Smooth muscle cell (in vitro differentiated cells): Measurements from ENCODE around the gene PTPRF. TPM values are rescaled to one million over a fixed set of nuclear protein-coding genes. Genes with fewer than 3 reads are reported as not detected.

Experiments
- DNase-seq: peaks from one replicate; lab custom pipeline; 2025; ENCODE audit not compliant: unreplicated experiment; lab: John Stamatoyannopoulos, UW
- H2AFZ ChIP-seq: fragments of 200-600 bp; sonication (generic); 2 replicates; pipeline ENCODE4 v1.6.0; 2016; ENCODE audit warnings: antibody characterized with exemption, low read depth, mild to moderate bottlenecking
- H3F3A ChIP-seq: fragments of 200-600 bp; sonication (generic); 2 replicates; pipeline ENCODE4 v1.6.0; 2017; ENCODE audit warnings: antibody characterized with exemption, low read depth
- H3K27ac ChIP-seq: fragments of 200-600 bp; sonication (generic); 2 replicates; pipeline ENCODE4 v1.5.1; 2016; ENCODE audit warnings: low read depth, mild to moderate bottlenecking
- H3K27me3 ChIP-seq: fragments of 200-600 bp; sonication (generic); 2 replicates; pipeline ENCODE4 v1.6.1; 2016; ENCODE audit warnings: low read depth, mild to moderate bottlenecking
- H3K36me3 ChIP-seq: fragments of 200-600 bp; sonication (generic); 2 replicates; pipeline ENCODE4 v1.5.1; 2016; ENCODE audit warnings: low read depth
- H3K4me1 ChIP-seq: fragments of 200-600 bp; sonication (generic); 2 replicates; pipeline ENCODE4 v1.5.1; 2016; ENCODE audit warnings: low read depth
- H3K4me2 ChIP-seq: fragments of 200-600 bp; sonication (generic); 2 replicates; pipeline ENCODE4 v1.6.0; 2016; ENCODE audit warnings: mild to moderate bottlenecking
- H3K4me3 ChIP-seq: fragments of 200-600 bp; sonication (generic); 2 replicates; pipeline ENCODE4 v1.5.1; 2016; ENCODE audit warnings: mild to moderate bottlenecking
- H3K79me2 ChIP-seq: fragments of 200-600 bp; sonication (generic); 2 replicates; pipeline ENCODE4 v1.6.0; 2016; ENCODE audit warnings: low read depth, mild to moderate bottlenecking
- H3K9ac ChIP-seq: fragments of 200-600 bp; sonication (generic); 2 replicates; pipeline ENCODE4 v1.6.0; 2016; ENCODE audit warnings: low read depth
- H3K9me3 ChIP-seq: fragments of 200-600 bp; sonication (generic); replicated peaks from 2 replicates; pipeline ENCODE4 v1.5.1; 2016; ENCODE audit warnings: low read depth
- H4K20me1 ChIP-seq: fragments of 200-600 bp; sonication (generic); 2 replicates; pipeline ENCODE4 v1.6.0; 2016; ENCODE audit warnings: low read depth
- CTCF ChIP-seq: fragments of 200-600 bp; sonication (generic); IDR thresholded peaks from 2 replicates; pipeline ENCODE4 v1.5.1; 2017; ENCODE audit warnings: borderline replicate concordance, mild to moderate bottlenecking, antibody characterized with exemption; ENCODE audit not compliant: insufficient read depth, poor library complexity, severe bottlenecking
- WGBS: methylation state at CpG from one replicate; pipeline ENCODE4 v1.1.7; 2016; ENCODE audit warnings: low lambda C conversion rate; 5-methylcytosine and 5-hydroxymethylcytosine counted together
- polyA plus RNA-seq: library from polyadenylated mRNA; unstranded; fragments of >200 nt; fragmentation: Nextera tagmentation; extraction: Ambion mirVana; gene quantifications from 2 replicates; pipeline ENCODE4 v1.2.1, GENCODE V29; 2016
- total RNA-seq: library from RNA; depleted of rRNA; stranded (reverse); fragments of >200 nt; gene quantifications from 2 replicates; pipeline ENCODE4 v1.2.3, GENCODE V29; 2014

Gene PTPRF
- total and polyA plus RNA-seq, 2 experiments from 2014 or later = 39.9 to 71.0 TPM

GRCh38 chr1:43539726-43540434, 9.2 kb downstream of the PTPRF start:
- TF ChIP-seq CTCF = no peak

GRCh38 chr1:43540653-43541071, 10.0 kb downstream of the PTPRF start:
- Histone ChIP-seq H3K4me2 (no peak overlapping the region), H3K27ac (no peak overlapping the region), H3K9ac (no peak overlapping the region), H3K27me3 (no peaks in the 10 kb centered on the region), H3K4me3 (no peak overlapping the region), H3K36me3 (no peaks in the 10 kb centered on the region), H4K20me1 (peaks cover 82% of the 10 kb centered on the region), H3F3A (no peaks in the 10 kb centered on the region), H3K79me2 (peaks cover 35% of the 10 kb centered on the region), H2AFZ (no peak overlapping the region), H3K9me3 (no peaks in the 10 kb centered on the region), H3K4me1 (peaks cover 7% of the 10 kb centered on the region)
- 95% methylated on average over 15 of the region's 15 CpGs for WGBS
- no peak for TF ChIP-seq CTCF
- DNase-seq = no peak

More at GRCh38 chr1:43539726-43540434, 9.2 kb downstream of the PTPRF start:
- no peaks in the 10 kb centered on the region for H3K27me3 ChIP-seq
- peaks cover 43% of the 10 kb centered on the region for H3K79me2 ChIP-seq
- peaks cover 90% of the 10 kb centered on the region for H4K20me1 ChIP-seq
- H3F3A ChIP-seq = no peaks in the 10 kb centered on the region
- H3K4me3 ChIP-seq = no peak overlapping the region
- no peak overlapping the region for H3K9ac ChIP-seq
- no peaks in the 10 kb centered on the region for H3K4me1 ChIP-seq
- no peaks in the 10 kb centered on the region for H3K9me3 ChIP-seq
- H2AFZ ChIP-seq = no peak overlapping the region
- H3K4me2 ChIP-seq = no peak overlapping the region
- H3K36me3 ChIP-seq = no peaks in the 10 kb centered on the region
- H3K27ac ChIP-seq = no peak overlapping the region
- 97% methylated on average over 7 of the region's 7 CpGs for WGBS
- no peak for DNase-seq

GRCh38 chr1:43541141-43541540, 10.5 kb downstream of the PTPRF start:
- TF ChIP-seq CTCF = no peak
- H3F3A ChIP-seq = no peaks in the 10 kb centered on the region
- H3K27ac ChIP-seq = no peak overlapping the region
- H3K27me3 ChIP-seq = no peaks in the 10 kb centered on the region
- H3K4me3 ChIP-seq = no peak overlapping the region
- H3K9me3 ChIP-seq = no peaks in the 10 kb centered on the region
- H3K4me1 ChIP-seq = peaks cover 10% of the 10 kb centered on the region
- WGBS = 91% methylated on average over 5 of the region's 5 CpGs
- H3K9ac ChIP-seq = no peak overlapping the region
- H3K36me3 ChIP-seq = no peaks in the 10 kb centered on the region
- no peak overlapping the region for H2AFZ ChIP-seq
- DNase-seq = no peak
- no peak overlapping the region for H3K4me2 ChIP-seq
- peaks cover 33% of the 10 kb centered on the region for H3K79me2 ChIP-seq
- peaks cover 77% of the 10 kb centered on the region for H4K20me1 ChIP-seq
